Caco-2 (cell line): ENCODE data around the gene ZNF469. TPM values are rescaled to one million over a fixed set of nuclear protein-coding genes. Genes with fewer than 3 reads are reported as not detected.
A peak's percentile ranks its signal among the peaks of the same experiment; 100 is the strongest.

Source experiments
- BruUV-seq: library from RNA; stranded (reverse); fragments of 400-500 nt; replicated peaks from 2 replicates; lab custom pipeline; 2021; lab: Mats Ljungman, UMichigan
- CTCF ChIA-PET: fragments of 300-600 bp; sonication (Branson Sonifier 250); formaldehyde crosslinking; loops from one replicate; lab custom pipeline; 2022; ENCODE audit warnings: antibody characterized with exemption; lab: Charles Lee
- POLR2A ChIA-PET: fragments of 300-600 bp; sonication (Branson Sonifier 250); formaldehyde crosslinking; loops from one replicate; lab custom pipeline; 2022; ENCODE audit warnings: antibody characterized with exemption; lab: Charles Lee
- DNase-seq, 2 experiments: peaks; one replicate each; pipeline versions ENCODE4 v3.0.0 to v3.0.0-alpha.2; 2020 to 2022
- H3K27me3 ChIP-seq: replicated peaks from 2 replicates; pipeline ENCODE4 v1.6.0; 2011; ENCODE audit warnings: low read length; ENCODE audit not compliant: control insufficient read depth, insufficient read depth
- H3K36me3 ChIP-seq: 2 replicates; pipeline ENCODE4 v1.5.1; 2011; ENCODE audit warnings: low read length; ENCODE audit not compliant: control insufficient read depth, insufficient read depth
- H3K4me1 ChIP-seq: fragments of 250-450 bp; sonication (Bioruptor Pico); 2 replicates; pipeline ENCODE4 v1.5.1; 2020; ENCODE audit warnings: mild to moderate bottlenecking
- H3K4me3 ChIP-seq: 2 replicates; pipeline ENCODE4 v1.5.1; 2011; ENCODE audit warnings: low read depth, mild to moderate bottlenecking, control low read depth, low read length
- H3K9me3 ChIP-seq: fragments of 250-450 bp; sonication (Bioruptor Pico); 2 replicates; pipeline ENCODE4 v1.5.1; 2020; ENCODE audit warnings: mild to moderate bottlenecking, moderate library complexity
- H3K27ac Mint-ChIP-seq: one replicate; pipeline ENCODE4 v1.8.0; 2022; ENCODE audit warnings: mixed read lengths; ENCODE audit not compliant: unreplicated experiment
- H3K27me3 Mint-ChIP-seq: one replicate; pipeline ENCODE4 v1.8.0; 2022; ENCODE audit warnings: mixed read lengths; ENCODE audit not compliant: insufficient read depth, unreplicated experiment
- H3K36me3 Mint-ChIP-seq: one replicate; pipeline ENCODE4 v1.8.0; 2022; ENCODE audit warnings: mild to moderate bottlenecking, mixed read lengths; ENCODE audit not compliant: insufficient read depth, unreplicated experiment
- H3K4me1 Mint-ChIP-seq: one replicate; pipeline ENCODE4 v1.8.0; 2022; ENCODE audit warnings: low read depth, mixed read lengths; ENCODE audit not compliant: unreplicated experiment
- H3K4me3 Mint-ChIP-seq: one replicate; pipeline ENCODE4 v1.8.0; 2022; ENCODE audit warnings: mild to moderate bottlenecking, moderate library complexity, mixed read lengths; ENCODE audit not compliant: unreplicated experiment
- H3K9me3 Mint-ChIP-seq: one replicate; pipeline ENCODE4 v1.8.0; 2022; ENCODE audit warnings: mixed read lengths; ENCODE audit not compliant: unreplicated experiment
- CTCF ChIP-seq, 2 experiments: fragments of 200-600 bp in 1 of 2; IDR thresholded peaks; 1 replicate in 1 of 2; 2 replicates in 1 of 2; pipeline versions ENCODE4 v1.5.1 to v1.8.0; 2011 to 2022; ENCODE audit warnings: antibody characterized with exemption in 1 of 2, control low read depth in 1 of 2, inconsistent platforms in 1 of 2, low read depth in 1 of 2, low read length in 1 of 2, mild to moderate bottlenecking in 1 of 2, moderate library complexity in 1 of 2; ENCODE audit not compliant: insufficient read depth in 1 of 2, severe bottlenecking in 1 of 2, unreplicated experiment in 1 of 2
- intact Hi-C: fragments of 100-400 bp; cut with micrococcal nuclease; formaldehyde crosslinking; loops from one replicate; pipeline ENCODE4 v1.10.0; 2022; ENCODE audit not compliant: unreplicated experiment
- total RNA-seq: library from RNA; stranded (reverse); gene quantifications from 2 replicates; pipeline ENCODE4 v1.2.3, GENCODE V29; 2022

The ZNF469 gene
- total RNA-seq, 1 experiment from 2014 or later, result 0.07 TPM

GRCh38 chr16:88380619-88381018, 2.1 kb upstream of the ZNF469 start:
- Mint-ChIP-seq H3K4me1 (no peaks in the 10 kb centered on the region), H3K27ac (no peak overlapping the region), H3K9me3 (no peaks in the 10 kb centered on the region), H3K36me3 (no peaks in the 10 kb centered on the region), H3K27me3 (peaks cover 7% of the 10 kb centered on the region), H3K4me3 (no peak overlapping the region)
- DNase-seq, result no peak
- Histone ChIP-seq H3K9me3 (no peaks in the 10 kb centered on the region), H3K4me3 (no peak overlapping the region), H3K27me3 (peaks cover 2% of the 10 kb centered on the region; the same call in 1 of the 2 replicates), H3K36me3 (no peaks in the 10 kb centered on the region), H3K4me1 (peaks cover 7% of the 10 kb centered on the region)
- POLR2A ChIA-PET, result no interaction called here
- no TSS peak for BruUV-seq
- TF ChIP-seq CTCF (IDR thresholded peaks at IDR 0.05; ENCODE audit: insufficient read depth in 1 of 2, low read depth in 1 of 2, low read length in 1 of 2, severe bottlenecking in 1 of 2, unreplicated experiment in 1 of 2), result no peak
- intact Hi-C loops, result no loop called here
- CTCF ChIA-PET, result no interaction called here

- no peak for DNase-seq
- ChIA-PET POLR2A (no interaction called here), CTCF (no interaction called here)
- no TSS peak for BruUV-seq
- Mint-ChIP-seq H3K27me3 (peaks cover 7% of the 10 kb centered on the region), H3K9me3 (no peaks in the 10 kb centered on the region), H3K36me3 (no peaks in the 10 kb centered on the region), H3K27ac (no peak overlapping the region), H3K4me1 (no peaks in the 10 kb centered on the region), H3K4me3 (peak overlapping the region; percentile 66)
- TF ChIP-seq CTCF (IDR thresholded peaks at IDR 0.05; ENCODE audit: insufficient read depth in 1 of 2, low read depth in 1 of 2, low read length in 1 of 2, severe bottlenecking in 1 of 2, unreplicated experiment in 1 of 2), result no peak
- H3K36me3 ChIP-seq, result no peaks in the 10 kb centered on the region
- H3K9me3 ChIP-seq, result no peaks in the 10 kb centered on the region
- intact Hi-C loops, result no loop called here
- H3K4me3 ChIP-seq, result no peak overlapping the region
- H3K27me3 ChIP-seq, result peaks cover 2% of the 10 kb centered on the region; the same call in 1 of the 2 replicates
- H3K4me1 ChIP-seq, result peaks cover 7% of the 10 kb centered on the region
Measured at GRCh38 chr16:88381820-88382451, 823 bp upstream of the ZNF469 start.

GRCh38 chr16:88383401-88384221, 852 bp downstream of the ZNF469 start:
- peaks cover 7% of the 10 kb centered on the region for H3K27me3 Mint-ChIP-seq
- peaks cover 7% of the 10 kb centered on the region for H3K4me1 ChIP-seq
- peak overlapping the region; percentile 16; the same call in 1 of the 2 replicates for H3K4me3 ChIP-seq
- POLR2A ChIA-PET, result no interaction called here
- no TSS peak for BruUV-seq
- H3K9me3 ChIP-seq, result no peaks in the 10 kb centered on the region
- no peaks in the 10 kb centered on the region for H3K36me3 Mint-ChIP-seq
- H3K27me3 ChIP-seq, result peaks cover 2% of the 10 kb centered on the region; the same call in 1 of the 2 replicates
- no peaks in the 10 kb centered on the region for H3K4me1 Mint-ChIP-seq
- no peak overlapping the region for H3K4me3 Mint-ChIP-seq
- intact Hi-C loops, result no loop called here
- CTCF ChIA-PET, result interaction anchor here (0.8 kb wide), 1 partner anchor 23 kb away, joined by 4 read pairs; no protein-coding TSS in a partner anchor
- no peak overlapping the region for H3K27ac Mint-ChIP-seq
- peak in 1 of 2 experiments; percentile 62 for DNase-seq
- H3K36me3 ChIP-seq, result no peaks in the 10 kb centered on the region
- H3K9me3 Mint-ChIP-seq, result no peaks in the 10 kb centered on the region
- TF ChIP-seq CTCF (IDR thresholded peaks at IDR 0.05; ENCODE audit: insufficient read depth in 1 of 2, low read depth in 1 of 2, low read length in 1 of 2, severe bottlenecking in 1 of 2, unreplicated experiment in 1 of 2), result peak; percentile 57 to 62
